HCT116 (cell line): ENCODE results near the gene TJP1. TPM values are rescaled to one million over a fixed set of nuclear protein-coding genes. Genes with fewer than 3 reads are reported as not detected.

ENCODE experiments used
- ATAC-seq: fragments of 200-7000 bp; cut with Tn5 transposase; 2 replicates; pipeline ENCODE4 v1.9.1; 2020; ENCODE audit warnings: mild to moderate bottlenecking, moderate library complexity
- BruUV-seq: library from RNA; stranded (reverse); fragments of 400-500 nt; replicated peaks from 2 replicates; lab custom pipeline; 2021; lab: Mats Ljungman, UMichigan
- CTCF ChIA-PET: fragments of 300-600 bp; sonication (Branson Sonifier 250); formaldehyde crosslinking; loops from one replicate; lab custom pipeline; 2021; ENCODE audit warnings: antibody characterized with exemption; lab: Charles Lee
- POLR2A ChIA-PET: fragments of 300-600, 350-600 bp; sonication (Branson Sonifier 250); formaldehyde crosslinking; loops from one replicate; lab custom pipeline; 2021; ENCODE audit warnings: antibody characterized with exemption; lab: Charles Lee
- RAD21 ChIA-PET, 2 experiments: fragments of 300-600 bp; sonication (Branson Sonifier 250); formaldehyde crosslinking; loops; one replicate each; lab custom pipeline; 2023; ENCODE audit warnings: low total read pairs in 2 of 2; ENCODE audit not compliant: uncharacterized antibody in 2 of 2, unreplicated experiment in 2 of 2, low non-redundant PET in 1 of 2; lab: Charles Lee
- DNase-seq: peaks from one replicate; pipeline ENCODE4 v3.0.0-alpha.2; 2010; ENCODE audit warnings: low read depth, low spot score
- H2AFZ ChIP-seq: fragments of 200-600 bp; shearing (Covaris generic), sonication (generic); 2 replicates; pipeline ENCODE4 v1.6.1; 2017; ENCODE audit warnings: low read depth, mixed run types, mixed read lengths, antibody characterized with exemption, low read length; ENCODE audit not compliant: poor library complexity, severe bottlenecking
- H3K27ac ChIP-seq: 2 replicates; pipeline ENCODE4 v1.5.1; 2012; ENCODE audit warnings: low read depth, low read length
- H3K27me3 ChIP-seq: fragments of 200-600 bp; sonication (generic); 2 replicates; pipeline ENCODE4 v1.6.1; 2016; ENCODE audit warnings: mixed run types, low read length, mixed read lengths; ENCODE audit not compliant: insufficient read depth
- H3K36me3 ChIP-seq, 2 experiments: fragments of 200-500 bp in 1 of 2; fragments of 200-600 bp in 1 of 2; sonication (Bioruptor generic) in 1 of 2; sonication (generic) in 1 of 2; 2 replicates each; pipeline versions ENCODE4 v1.5.1 to v1.6.1; 2014 to 2016; ENCODE audit warnings: low read length in 2 of 2, inconsistent platforms in 1 of 2, mixed read lengths in 1 of 2, mixed run types in 1 of 2; ENCODE audit not compliant: insufficient read depth in 2 of 2, control insufficient read depth in 1 of 2
- H3K4me1 ChIP-seq, 2 experiments: fragments of 200-600 bp in 1 of 2; sonication (generic) in 1 of 2; 2 replicates each; pipeline versions ENCODE4 v1.5.1 to v1.6.1; 2012 to 2017; ENCODE audit warnings: low read length in 2 of 2, inconsistent platforms in 1 of 2, mild to moderate bottlenecking in 1 of 2, mixed read lengths in 1 of 2, mixed run types in 1 of 2, moderate library complexity in 1 of 2; ENCODE audit not compliant: insufficient read depth in 2 of 2, control insufficient read depth in 1 of 2
- H3K4me2 ChIP-seq: fragments of 200-600 bp; sonication (generic); 2 replicates; pipeline ENCODE4 v1.6.1; 2017; ENCODE audit warnings: mixed run types, low read length, mixed read lengths
- H3K4me3 ChIP-seq, 2 experiments: fragments of 200-600 bp in 1 of 2; sonication (generic) in 1 of 2; replicated peaks in 1 of 2; 2 replicates each; pipeline ENCODE4 v1.5.1; 2011 to 2016; ENCODE audit warnings: low read length in 2 of 2, control low read depth in 1 of 2, low read depth in 1 of 2, mild to moderate bottlenecking in 1 of 2, mixed read lengths in 1 of 2, mixed run types in 1 of 2
- H3K79me2 ChIP-seq: fragments of 200-600 bp; sonication (generic); 2 replicates; pipeline ENCODE4 v1.6.1; 2017; ENCODE audit warnings: mild to moderate bottlenecking, mixed run types, low read length, moderate library complexity, mixed read lengths; ENCODE audit not compliant: insufficient read depth
- H3K9ac ChIP-seq: fragments of 200-600 bp; sonication (generic); 2 replicates; pipeline ENCODE4 v1.6.1; 2016; ENCODE audit warnings: low read length, mixed read lengths
- H3K9me2 ChIP-seq: fragments of 200-600 bp; sonication (generic), shearing (Covaris generic); 2 replicates; pipeline ENCODE4 v1.6.1; 2017; ENCODE audit warnings: mixed run types, mild to moderate bottlenecking, moderate library complexity; ENCODE audit not compliant: insufficient read depth
- H3K9me3 ChIP-seq, 2 experiments: fragments of 200-500 bp in 1 of 2; fragments of 200-600 bp in 1 of 2; sonication (Bioruptor generic) in 1 of 2; sonication (generic) in 1 of 2; 2 replicates each; pipeline ENCODE4 v1.6.1; 2014 to 2017; ENCODE audit warnings: low read length in 2 of 2, mixed read lengths in 2 of 2, inconsistent platforms in 1 of 2, low read depth in 1 of 2, mild to moderate bottlenecking in 1 of 2, mixed run types in 1 of 2, moderate library complexity in 1 of 2; ENCODE audit not compliant: control insufficient read depth in 1 of 2, insufficient read depth in 1 of 2
- H4K20me1 ChIP-seq: fragments of 200-600 bp; sonication (generic), shearing (Covaris generic); 2 replicates; pipeline ENCODE4 v1.6.1; 2017; ENCODE audit warnings: mixed run types, mild to moderate bottlenecking, moderate library complexity; ENCODE audit not compliant: insufficient read depth
- ATF3 ChIP-seq: IDR thresholded peaks from 2 replicates; pipeline ENCODE4 v1.6.1; 2012
- CBX3 ChIP-seq: IDR thresholded peaks from 2 replicates; pipeline ENCODE4 v1.6.1; 2012; ENCODE audit warnings: low read depth
- CTCF ChIP-seq, 3 experiments: fragments of 200-600 bp in 1 of 3; sonication (generic) in 1 of 3; IDR thresholded peaks in 2 of 3; conservative IDR thresholded peaks in 1 of 3; 2 replicates each; pipeline ENCODE4 v1.5.1; 2012 to 2017; ENCODE audit warnings: low read depth in 2 of 3, low read length in 2 of 3, antibody characterized with exemption in 1 of 3, borderline replicate concordance in 1 of 3, control low read depth in 1 of 3, mild to moderate bottlenecking in 1 of 3, mixed read lengths in 1 of 3, mixed run types in 1 of 3, moderate library complexity in 1 of 3; ENCODE audit not compliant: insufficient read depth in 1 of 3
- EZH2 ChIP-seq: fragments of 200-600 bp; sonication (generic); IDR thresholded peaks from 2 replicates; pipeline ENCODE4 v1.6.1; 2017; ENCODE audit warnings: antibody characterized with exemption, mixed run types
- JUND ChIP-seq: IDR thresholded peaks from 2 replicates; pipeline ENCODE4 v1.6.1; 2012
- RAD21 ChIP-seq: IDR thresholded peaks from 2 replicates; pipeline ENCODE4 v1.6.1; 2012; ENCODE audit warnings: low read depth, mild to moderate bottlenecking
- REST ChIP-seq: IDR thresholded peaks from 2 replicates; pipeline ENCODE4 v1.6.1; 2012; ENCODE audit warnings: low read depth
- SIN3A ChIP-seq: IDR thresholded peaks from 2 replicates; pipeline ENCODE4 v1.6.1; 2012; ENCODE audit warnings: low read depth
- TCF7L2 ChIP-seq: IDR thresholded peaks from 2 replicates; pipeline ENCODE4 v1.7.0; 2011; ENCODE audit warnings: borderline replicate concordance, inconsistent platforms; ENCODE audit not compliant: insufficient read depth, insufficient read length; ENCODE audit errors: extremely low read depth
- YY1 ChIP-seq: IDR thresholded peaks from 2 replicates; pipeline ENCODE4 v1.6.1; 2011; ENCODE audit warnings: low read length, low read depth, moderate library complexity, mild to moderate bottlenecking; ENCODE audit not compliant: insufficient replicate concordance; ENCODE audit errors: extremely low read depth
- ZBTB33 ChIP-seq: IDR thresholded peaks from 2 replicates; pipeline ENCODE4 v1.6.1; 2011; ENCODE audit warnings: mild to moderate bottlenecking, low read length, moderate library complexity; ENCODE audit not compliant: insufficient replicate concordance; ENCODE audit errors: extremely low read depth
- ZFX ChIP-seq: fragments of 450-650 bp; IDR thresholded peaks from 2 replicates; pipeline ENCODE4 v1.6.1; 2017
- intact Hi-C: fragments of 100-400 bp; cut with micrococcal nuclease; formaldehyde crosslinking; loops from 2 replicates; pipeline ENCODE4 v1.10.0; 2022
- total RNA-seq: library from RNA; stranded (reverse); gene quantifications from one replicate; pipeline ENCODE4 v1.2.1, GENCODE V29; 2021; ENCODE audit not compliant: unreplicated experiment

The TJP1 gene
- total RNA-seq, 1 experiment from 2014 or later, result 83.6 TPM

GRCh38 chr15:29820394-29821154 is 1.7 kb downstream of the TJP1 start (continued):
- TF ChIP-seq ATF3 (no peak), EZH2 (no peak)

- TF ChIP-seq ATF3, result no peak
- TF ChIP-seq ZBTB33, result no peak
- TF ChIP-seq SIN3A, result no peak
- TF ChIP-seq REST, result no peak
- TF ChIP-seq CBX3, result no peak
- TF ChIP-seq EZH2, result no peak
- TF ChIP-seq ZFX, result no peak
- no peak for TF ChIP-seq YY1
- no peak for TF ChIP-seq RAD21
- no peak for TF ChIP-seq JUND
- no peak for TF ChIP-seq TCF7L2
- TF ChIP-seq CTCF (IDR thresholded peaks at IDR 0.05 in 2 of 3, conservative IDR thresholded peaks at IDR 0.05 in 1 of 3; ENCODE audit: borderline replicate concordance in 1 of 3, insufficient read depth in 1 of 3, low read depth in 2 of 3, low read length in 2 of 3), result no peak
- peak overlapping the region; percentile 84 for H3K9ac ChIP-seq
- H3K9me2 ChIP-seq, result no peaks in the 10 kb centered on the region
- BruUV-seq, result no TSS peak
- peak overlapping the region; percentile 81 for H3K4me2 ChIP-seq
- peaks cover 2% of the 10 kb centered on the region; the same call in 1 of the 2 replicates for H4K20me1 ChIP-seq
- no peak overlapping the region for H2AFZ ChIP-seq
- RAD21 ChIA-PET, result interaction anchor here in 1 of 2 experiments (1.1 kb wide), 1 partner anchor 101 kb away, joined by 3 read pairs; no protein-coding TSS in a partner anchor
- intact Hi-C loops, result loop anchor here (2.0 kb wide), 1 partner anchor 101 kb away; no protein-coding TSS in a partner anchor
- H3K27me3 ChIP-seq, result no peaks in the 10 kb centered on the region
- peaks cover 65% of the 10 kb centered on the region for H3K79me2 ChIP-seq
- DNase-seq, result no peak
- H3K36me3 ChIP-seq, result no peaks in the 10 kb centered on the region
- no peaks in the 10 kb centered on the region for H3K9me3 ChIP-seq
- H3K4me1 ChIP-seq, result peaks cover 16 to 47% of the 10 kb centered on the region in 2 experiments
- H3K4me3 ChIP-seq, result peak overlapping the region; percentile 63 to 79; a peak in 3 of 4 replicates
- CTCF ChIA-PET, result interaction anchor here (0.5 to 1.0 kb wide), 2 partner anchors 105 to 152 kb away, joined by 3 read pairs; no protein-coding TSS in a partner anchor
- POLR2A ChIA-PET, result interaction anchor here (2.5 kb wide), 1 partner anchor 106 kb away, joined by 12 read pairs; no protein-coding TSS in a partner anchor
- H3K27ac ChIP-seq, result no peak overlapping the region
- no peak for ATAC-seq
These were observed 2.3 kb downstream of the TJP1 start for GRCh38 chr15:29819979-29820378.
